Karpas-422 (cell line): ENCODE data around the gene AMZ1. TPM values are rescaled to one million over a fixed set of nuclear protein-coding genes. Genes with fewer than 3 reads are reported as not detected.
"Not testable (repeated sequence)": the region's sequence is repeated elsewhere in the genome, so short reads cannot be mapped to it uniquely, and the experiment has no call there.

Experiments used
- DNase-seq: peaks from one replicate; pipeline ENCODE4 v3.0.0-alpha.2; 2015
- H2AFZ ChIP-seq: fragments of 200-600 bp; sonication (generic); 2 replicates; pipeline ENCODE4 v1.6.1; 2014; ENCODE audit warnings: antibody characterized with exemption, low read length, mixed read lengths
- H3K27ac ChIP-seq: fragments of 200-600 bp; sonication (generic); 2 replicates; pipeline ENCODE4 v1.5.1; 2014; ENCODE audit warnings: mild to moderate bottlenecking, low read length, moderate library complexity
- H3K27me3 ChIP-seq: fragments of 200-600 bp; sonication (generic); 2 replicates; pipeline ENCODE4 v1.6.1; 2014; ENCODE audit warnings: low read length, mixed read lengths
- H3K36me3 ChIP-seq: fragments of 200-600 bp; sonication (generic); 2 replicates; pipeline ENCODE4 v1.6.1; 2014; ENCODE audit warnings: low read length, mixed read lengths; ENCODE audit not compliant: insufficient read depth
- H3K4me1 ChIP-seq: fragments of 200-600 bp; sonication (generic); 2 replicates; pipeline ENCODE4 v1.6.1; 2014; ENCODE audit warnings: mild to moderate bottlenecking, low read length, mixed read lengths
- H3K4me2 ChIP-seq: fragments of 200-600 bp; sonication (generic); 2 replicates; pipeline ENCODE4 v1.6.1; 2014; ENCODE audit warnings: low read length, low read depth, mild to moderate bottlenecking; ENCODE audit not compliant: poor library complexity, severe bottlenecking
- H3K4me3 ChIP-seq: fragments of 200-600 bp; sonication (generic); 2 replicates; pipeline ENCODE4 v1.5.1; 2014; ENCODE audit warnings: mild to moderate bottlenecking, antibody characterized with exemption, low read length, mixed read lengths
- H3K79me2 ChIP-seq: fragments of 200-600 bp; sonication (generic); 2 replicates; pipeline ENCODE4 v1.6.1; 2014; ENCODE audit warnings: mild to moderate bottlenecking, low read length, mixed read lengths
- H3K9ac ChIP-seq: fragments of 200-600 bp; sonication (generic); 2 replicates; pipeline ENCODE4 v1.6.0; 2014; ENCODE audit warnings: low read length
- H3K9me2 ChIP-seq: fragments of 200-600 bp; sonication (generic), shearing (Covaris generic); replicated peaks from 2 replicates; pipeline ENCODE4 v1.6.0; 2014; ENCODE audit warnings: mild to moderate bottlenecking, low read length, moderate library complexity; ENCODE audit not compliant: insufficient read depth
- H3K9me3 ChIP-seq: fragments of 300-700, 200-600 bp; sonication (generic); 2 replicates; pipeline ENCODE4 v1.6.1; 2014; ENCODE audit warnings: low read length, mixed read lengths
- H4K20me1 ChIP-seq: fragments of 200-600 bp; sonication (generic); 2 replicates; pipeline ENCODE4 v1.6.1; 2014; ENCODE audit warnings: mild to moderate bottlenecking, antibody characterized with exemption, low read length, low read depth; ENCODE audit not compliant: insufficient read depth
- total RNA-seq: library from RNA; depleted of rRNA; stranded (reverse); fragments of >200 nt; shearing (Covaris generic); gene quantifications from 2 replicates; pipeline ENCODE4 v1.2.3, GENCODE V29; 2014; ENCODE audit warnings: low replicate concordance

Gene AMZ1
- total RNA-seq, 1 experiment from 2014 or later = not detected

DNA sequence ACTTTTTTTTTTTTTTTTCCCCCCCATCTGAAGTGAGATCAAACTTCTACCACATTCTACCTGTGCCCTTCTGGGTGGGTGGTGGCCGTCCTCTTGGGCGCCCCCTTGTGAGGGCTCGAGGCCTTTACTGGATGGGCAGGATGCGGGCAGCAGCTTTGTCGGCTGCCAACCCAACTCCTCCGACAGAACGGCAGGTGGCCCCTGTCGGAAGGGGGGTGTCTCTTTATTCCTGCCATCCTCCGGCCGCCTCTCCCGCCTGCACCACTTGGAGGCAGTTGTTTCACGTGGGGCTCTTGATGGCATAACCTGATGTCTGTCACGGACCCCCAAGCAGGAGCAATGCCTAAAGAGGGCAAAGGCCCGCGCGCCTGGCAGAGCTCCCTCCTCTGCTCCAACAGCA, 31.0 kb downstream of the AMZ1 start:
- no peak overlapping the region for H2AFZ ChIP-seq
- no peak overlapping the region for H3K27ac ChIP-seq
- H4K20me1 ChIP-seq = no peaks in the 10 kb centered on the region
- no peak overlapping the region for H3K4me3 ChIP-seq
- H3K27me3 ChIP-seq = no peaks in the 10 kb centered on the region
- H3K79me2 ChIP-seq = no peaks in the 10 kb centered on the region
- H3K4me1 ChIP-seq = no peaks in the 10 kb centered on the region
- H3K9ac ChIP-seq = no peak overlapping the region
- H3K4me2 ChIP-seq = no peak overlapping the region
- no peaks in the 10 kb centered on the region for H3K9me2 ChIP-seq
- peak; percentile 70 for DNase-seq
- no peaks in the 10 kb centered on the region for H3K9me3 ChIP-seq
- no peaks in the 10 kb centered on the region for H3K36me3 ChIP-seq

DNA sequence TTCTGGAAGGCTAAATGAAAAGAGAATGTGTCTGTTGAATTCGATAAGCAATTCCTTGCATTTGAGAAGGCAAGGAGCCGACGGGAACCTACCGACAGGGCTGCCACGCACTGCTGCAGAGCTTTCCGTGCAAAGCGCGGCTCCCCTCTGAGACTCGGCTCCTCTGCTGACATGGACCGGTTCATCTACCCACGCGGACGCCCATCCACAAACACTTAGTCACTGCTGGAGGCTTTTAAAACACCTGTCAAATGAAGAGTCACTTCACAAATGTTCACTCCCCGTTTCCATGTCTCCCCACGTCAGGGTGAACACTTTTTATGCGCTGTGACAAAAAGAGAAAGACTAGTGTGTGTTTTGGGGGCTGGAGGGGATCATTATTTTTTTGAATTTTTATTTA, 32.0 kb downstream of the AMZ1 start:
- H4K20me1 ChIP-seq = no peaks in the 10 kb centered on the region
- no peak overlapping the region for H3K4me3 ChIP-seq
- H3K27me3 ChIP-seq = no peaks in the 10 kb centered on the region
- no peaks in the 10 kb centered on the region for H3K79me2 ChIP-seq
- H3K9me3 ChIP-seq = no peaks in the 10 kb centered on the region
- no peak overlapping the region for H3K9ac ChIP-seq
- H3K4me1 ChIP-seq = no peaks in the 10 kb centered on the region
- H2AFZ ChIP-seq = no peak overlapping the region
- no peak overlapping the region for H3K27ac ChIP-seq
- H3K36me3 ChIP-seq = no peaks in the 10 kb centered on the region
- H3K4me2 ChIP-seq = no peak overlapping the region
- DNase-seq = no peak
- H3K9me2 ChIP-seq = no peaks in the 10 kb centered on the region

DNA sequence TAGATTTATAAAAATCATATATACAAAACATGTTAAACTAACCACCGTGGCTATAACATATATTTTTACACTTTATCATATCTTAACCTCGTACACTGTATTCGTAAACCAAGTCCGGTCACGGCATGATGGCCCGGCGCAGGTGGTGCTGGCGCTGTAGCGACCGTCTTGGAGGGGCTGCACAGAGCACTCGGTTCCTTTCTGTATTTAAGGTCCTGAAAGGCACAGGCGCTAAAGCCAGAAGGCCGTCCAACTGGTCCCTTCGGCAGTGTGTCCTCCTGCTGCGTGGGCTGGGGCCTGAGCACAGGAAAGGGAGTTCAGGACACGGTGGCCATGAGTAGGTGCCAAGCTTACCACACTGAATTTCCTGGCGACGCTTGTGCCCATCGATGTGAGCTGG, 33.8 kb downstream of the AMZ1 start:
- Histone ChIP-seq H3K27me3 (no peaks in the 10 kb centered on the region), H3K4me1 (no peaks in the 10 kb centered on the region), H3K27ac (no peak overlapping the region), H3K4me3 (no peak overlapping the region), H4K20me1 (no peaks in the 10 kb centered on the region), H3K9me3 (no peaks in the 10 kb centered on the region), H3K79me2 (no peaks in the 10 kb centered on the region), H3K4me2 (no peak overlapping the region), H3K9ac (no peak overlapping the region), H3K36me3 (no peaks in the 10 kb centered on the region), H2AFZ (no peak overlapping the region), H3K9me2 (no peaks in the 10 kb centered on the region)
- DNase-seq = no peak

DNA sequence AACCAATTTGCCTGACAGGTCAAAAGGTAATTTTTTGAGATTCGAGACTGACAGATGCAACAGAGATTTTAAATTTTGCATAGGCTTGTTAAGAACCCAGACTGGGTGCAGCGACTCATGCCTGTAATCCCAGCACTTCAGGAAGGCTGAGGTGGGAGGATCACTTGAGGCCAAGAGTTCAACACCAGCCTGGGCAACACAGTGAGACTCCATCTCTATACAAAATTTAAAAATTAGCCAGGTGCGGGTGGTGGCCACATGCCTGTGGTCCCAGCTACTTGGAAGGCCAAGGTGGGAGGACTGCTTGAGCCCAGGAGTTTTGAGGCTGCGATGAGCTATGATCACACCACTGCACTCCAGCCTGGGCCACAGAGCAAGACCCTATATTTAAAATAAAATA, 34.6 kb downstream of the AMZ1 start:
- no peaks in the 10 kb centered on the region for H3K27me3 ChIP-seq
- H3K4me2 ChIP-seq = no peak overlapping the region
- no peaks in the 10 kb centered on the region for H4K20me1 ChIP-seq
- no peaks in the 10 kb centered on the region for H3K4me1 ChIP-seq
- no peaks in the 10 kb centered on the region for H3K36me3 ChIP-seq
- H2AFZ ChIP-seq = no peak overlapping the region
- no peaks in the 10 kb centered on the region for H3K9me2 ChIP-seq
- H3K27ac ChIP-seq = no peak overlapping the region
- no peaks in the 10 kb centered on the region for H3K79me2 ChIP-seq
- H3K9ac ChIP-seq = no peak overlapping the region
- no peaks in the 10 kb centered on the region for H3K9me3 ChIP-seq
- no peak overlapping the region for H3K4me3 ChIP-seq
- DNase-seq = no peak

DNA sequence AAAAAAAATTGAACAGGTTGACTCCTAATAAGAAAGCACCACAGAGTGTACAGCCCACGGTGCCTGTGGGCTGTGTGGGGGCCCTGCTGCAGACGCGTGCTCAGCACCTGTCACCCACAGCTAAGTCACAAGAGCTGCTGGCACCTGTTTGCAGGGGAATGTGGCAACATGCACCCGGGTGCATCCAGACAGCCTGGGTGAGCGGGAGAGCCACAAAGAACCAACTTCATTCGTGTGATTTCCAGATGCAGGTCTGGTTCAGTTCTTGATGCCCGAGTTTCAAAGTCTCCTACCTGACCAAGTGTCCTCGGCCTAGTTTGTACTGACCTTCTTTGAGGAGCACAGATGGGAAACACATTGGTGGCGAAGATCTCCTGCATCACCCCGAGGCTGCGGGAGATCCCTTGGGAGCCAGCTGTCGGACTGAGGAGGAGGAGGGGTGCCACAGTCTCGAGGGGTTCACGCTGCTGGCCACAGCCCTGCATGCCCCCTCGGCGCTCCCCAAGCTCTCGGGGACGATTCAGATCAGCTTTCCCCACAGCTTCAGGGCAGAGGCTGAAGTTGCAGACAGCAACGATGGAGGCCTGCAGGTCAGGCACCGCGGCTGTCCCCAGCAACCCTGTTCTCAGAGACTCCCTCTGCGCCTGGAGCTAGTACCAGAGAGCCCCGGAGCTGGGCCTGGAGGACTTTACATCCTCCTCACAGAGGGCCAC, 35.3 kb downstream of the AMZ1 start:
- Histone ChIP-seq H3K4me2 (no peak overlapping the region), H3K27ac (no peak overlapping the region), H3K27me3 (no peaks in the 10 kb centered on the region), H3K9me3 (no peaks in the 10 kb centered on the region), H3K79me2 (no peaks in the 10 kb centered on the region), H3K4me3 (no peak overlapping the region), H4K20me1 (no peaks in the 10 kb centered on the region), H2AFZ (no peak overlapping the region), H3K36me3 (no peaks in the 10 kb centered on the region), H3K9me2 (no peaks in the 10 kb centered on the region), H3K9ac (no peak overlapping the region), H3K4me1 (no peaks in the 10 kb centered on the region)
- peak; percentile 29 for DNase-seq

DNA sequence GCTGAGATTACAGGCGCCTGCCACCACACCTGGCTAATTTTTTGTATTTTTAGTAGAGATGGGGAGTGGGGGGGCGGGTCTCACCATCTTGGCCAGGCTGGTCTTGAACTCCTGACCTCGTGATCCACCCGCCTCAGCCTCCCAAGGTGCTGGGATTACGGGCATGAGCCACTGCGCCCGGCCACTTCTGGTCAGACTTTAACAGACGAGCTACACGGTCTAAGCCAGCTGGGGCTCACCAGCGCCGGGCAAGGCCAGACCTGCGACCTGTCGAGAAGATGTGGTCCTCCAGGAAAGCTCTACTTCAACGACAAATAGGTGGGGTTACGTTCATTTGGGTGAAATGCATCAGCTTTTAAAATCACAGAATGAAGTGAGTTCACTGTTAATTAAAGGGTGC, 36.0 kb downstream of the AMZ1 start:
- H3K9ac ChIP-seq, H2AFZ ChIP-seq, H3K4me1 ChIP-seq, H3K9me2 ChIP-seq, H3K27ac ChIP-seq, H3K4me2 ChIP-seq, H3K36me3 ChIP-seq, H4K20me1 ChIP-seq, H3K4me3 ChIP-seq, H3K9me3 ChIP-seq, H3K27me3 ChIP-seq, H3K79me2 ChIP-seq: not testable (repeated sequence)
- peak; percentile 2 for DNase-seq

DNA sequence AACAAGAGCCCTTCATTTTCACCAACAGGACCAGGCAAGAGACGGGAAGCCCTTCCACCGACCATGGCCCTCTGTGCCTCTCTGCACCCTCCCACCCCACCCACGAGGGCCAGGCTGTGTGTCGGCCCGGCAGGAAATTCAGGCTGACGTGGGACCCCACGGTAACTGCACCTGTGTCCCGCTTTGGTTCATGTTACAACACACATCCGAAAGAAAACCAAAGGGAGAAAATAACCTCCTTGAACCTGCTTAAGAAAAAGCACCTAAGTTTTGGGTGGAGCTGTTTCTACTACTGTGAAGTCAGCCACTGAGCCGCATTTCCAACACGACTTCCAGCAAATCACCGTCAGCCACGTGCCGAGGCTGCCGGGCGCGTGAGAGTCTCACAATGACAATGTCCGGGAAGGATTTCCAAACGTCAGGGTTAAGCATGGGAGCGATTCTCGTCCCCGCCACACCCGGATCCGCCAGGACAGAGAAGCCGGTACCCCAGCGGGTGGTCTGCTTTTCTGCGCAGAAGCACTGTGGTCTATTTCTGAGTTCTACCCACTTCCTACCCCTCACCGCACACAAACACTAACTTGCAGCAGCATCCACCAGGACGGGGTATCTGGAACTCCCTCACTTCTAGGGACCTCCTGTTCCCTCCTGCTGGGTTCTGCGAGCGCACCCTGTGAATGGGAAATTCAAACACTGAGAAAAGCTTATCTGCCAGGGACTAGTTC, 36.6 kb downstream of the AMZ1 start:
- Histone ChIP-seq H3K9me3 (no peaks in the 10 kb centered on the region), H3K27me3 (no peaks in the 10 kb centered on the region), H3K4me1 (no peaks in the 10 kb centered on the region), H3K9me2 (no peaks in the 10 kb centered on the region), H3K36me3 (no peaks in the 10 kb centered on the region), H3K27ac (no peak overlapping the region), H2AFZ (no peak overlapping the region), H3K79me2 (no peaks in the 10 kb centered on the region), H3K9ac (no peak overlapping the region), H3K4me3 (no peak overlapping the region), H3K4me2 (no peak overlapping the region), H4K20me1 (no peaks in the 10 kb centered on the region)
- peak; percentile 22 for DNase-seq

DNA sequence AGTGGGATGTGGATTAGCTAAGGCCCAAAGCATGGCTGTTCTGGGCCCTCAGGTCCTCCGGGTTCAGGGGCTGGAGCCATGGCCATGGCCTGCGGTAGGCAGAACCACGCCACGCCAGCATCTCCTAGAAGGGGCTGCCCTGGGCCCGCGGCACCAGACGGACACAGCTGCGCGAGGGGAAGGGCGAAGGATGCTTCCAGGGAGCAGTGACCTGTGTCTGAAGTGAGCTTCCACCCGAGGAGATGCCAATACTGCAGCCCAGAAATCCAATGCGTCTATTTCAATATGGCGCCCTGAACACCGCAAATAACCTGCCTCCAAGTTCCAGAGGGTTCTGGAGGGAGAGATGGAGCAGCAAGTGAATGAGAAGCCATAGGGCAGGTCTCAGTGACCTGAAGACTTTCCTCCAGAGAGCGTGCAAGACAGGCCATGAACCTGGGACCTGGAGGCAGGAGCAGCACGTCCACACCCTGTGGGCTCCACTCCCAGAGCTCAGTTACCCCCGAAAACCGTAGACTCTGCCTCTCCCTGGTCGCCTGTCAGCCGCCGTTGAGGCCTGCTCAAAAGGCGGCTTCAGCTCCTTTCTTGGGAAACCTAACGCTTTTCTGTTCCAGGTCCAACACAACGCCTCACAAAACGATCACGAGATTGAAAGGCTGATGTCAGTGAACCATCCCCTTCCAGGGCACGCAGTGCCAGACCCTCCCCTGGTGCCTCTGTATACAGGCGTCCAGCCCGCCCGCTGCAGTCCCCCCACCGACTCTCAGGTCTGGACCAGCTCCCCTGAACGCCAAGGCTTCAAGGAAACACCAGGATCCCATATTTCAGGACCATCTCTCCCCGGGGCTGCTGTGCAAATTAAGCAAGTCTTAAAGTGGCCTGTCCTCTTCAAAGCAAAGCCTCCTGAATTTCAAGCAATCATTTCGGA, 37.4 kb downstream of the AMZ1 start:
- DNase-seq = no peak
- no peaks in the 10 kb centered on the region for H3K27me3 ChIP-seq
- H3K9me3 ChIP-seq = no peaks in the 10 kb centered on the region
- H3K27ac ChIP-seq = no peak overlapping the region
- no peak overlapping the region for H2AFZ ChIP-seq
- no peaks in the 10 kb centered on the region for H3K36me3 ChIP-seq
- no peak overlapping the region for H3K9ac ChIP-seq
- H3K9me2 ChIP-seq = no peaks in the 10 kb centered on the region
- H3K4me3 ChIP-seq = no peak overlapping the region
- H3K4me2 ChIP-seq = no peak overlapping the region
- H3K4me1 ChIP-seq = no peaks in the 10 kb centered on the region
- H4K20me1 ChIP-seq = no peaks in the 10 kb centered on the region
- no peaks in the 10 kb centered on the region for H3K79me2 ChIP-seq
